HG03159 (cell line): Measurements from ENCODE around the gene PRRG3.
"Not testable (repeated sequence)": the region's sequence is repeated elsewhere in the genome, so short reads cannot be mapped to it uniquely, and the experiment has no call there.

Experiments
- ATAC-seq: cut with Tn5 transposase; IDR thresholded peaks from one replicate; pipeline ENCODE4 v1.9.1; 2021; ENCODE audit warnings: mild to moderate bottlenecking, moderate library complexity; ENCODE audit not compliant: unreplicated experiment

The PRRG3 gene

GRCh38 chrX:151694661-151695582 lies at the start of gene PRRG3:
Gene PRRG3 (plus strand): TSS chrX:151695458. CDS start chrX:151698815, 3,357 bp downstream.
- no peak for ATAC-seq

- no peak for ATAC-seq
Observed at GRCh38 chrX:151675121-151675746, 20.0 kb upstream of the PRRG3 start.

- no peak for ATAC-seq
Observed at GRCh38 chrX:151676196-151676595, 19.1 kb upstream of the PRRG3 start.

GRCh38 chrX:151679798-151680402 lies 15.4 kb upstream of the PRRG3 start:
- no peak for ATAC-seq

GRCh38 chrX:151680805-151681204 lies 14.5 kb upstream of the PRRG3 start:
- ATAC-seq = peak; percentile 92

GRCh38 chrX:151687635-151688034 lies 7.6 kb upstream of the PRRG3 start:
- no peak for ATAC-seq

- no peak for ATAC-seq
Observed at GRCh38 chrX:151688695-151689094, 6.6 kb upstream of the PRRG3 start.

GRCh38 chrX:151692825-151693224 lies 2.4 kb upstream of the PRRG3 start:
- no peak for ATAC-seq

- no peak for ATAC-seq
Observed at GRCh38 chrX:151694121-151694520, 1.1 kb upstream of the PRRG3 start.

- ATAC-seq = no peak
Observed at GRCh38 chrX:151695583-151696340, 504 bp downstream of the PRRG3 start.

GRCh38 chrX:151697082-151697481 lies 1.8 kb downstream of the PRRG3 start:
- ATAC-seq = not testable (repeated sequence)

GRCh38 chrX:151697522-151697921 lies 2.3 kb downstream of the PRRG3 start:
- ATAC-seq = no peak

- ATAC-seq = no peak
Observed at GRCh38 chrX:151698485-151698884, 3.2 kb downstream of the PRRG3 start.

GRCh38 chrX:151699746-151700145 lies 4.5 kb downstream of the PRRG3 start:
- ATAC-seq = no peak

GRCh38 chrX:151700581-151700980 lies 5.3 kb downstream of the PRRG3 start:
- ATAC-seq = no peak

- no peak for ATAC-seq
Observed at GRCh38 chrX:151701071-151701470, 5.8 kb downstream of the PRRG3 start.

GRCh38 chrX:151701531-151701930 lies 6.3 kb downstream of the PRRG3 start:
- ATAC-seq = no peak

- no peak for ATAC-seq
Observed at GRCh38 chrX:151702026-151702714, 6.9 kb downstream of the PRRG3 start.

GRCh38 chrX:151702741-151703340 lies 7.6 kb downstream of the PRRG3 start:
- ATAC-seq = no peak

GRCh38 chrX:151703487-151703886 lies 8.2 kb downstream of the PRRG3 start:
- no peak for ATAC-seq
